ENCODE data around the gene ERG28. TPM values are rescaled to one million over a fixed set of nuclear protein-coding genes. Genes with fewer than 3 reads are reported as not detected.

ERG28 gene
- total RNA-seq, 1 experiment from 2014 or later = 18.4 TPM

DNA sequence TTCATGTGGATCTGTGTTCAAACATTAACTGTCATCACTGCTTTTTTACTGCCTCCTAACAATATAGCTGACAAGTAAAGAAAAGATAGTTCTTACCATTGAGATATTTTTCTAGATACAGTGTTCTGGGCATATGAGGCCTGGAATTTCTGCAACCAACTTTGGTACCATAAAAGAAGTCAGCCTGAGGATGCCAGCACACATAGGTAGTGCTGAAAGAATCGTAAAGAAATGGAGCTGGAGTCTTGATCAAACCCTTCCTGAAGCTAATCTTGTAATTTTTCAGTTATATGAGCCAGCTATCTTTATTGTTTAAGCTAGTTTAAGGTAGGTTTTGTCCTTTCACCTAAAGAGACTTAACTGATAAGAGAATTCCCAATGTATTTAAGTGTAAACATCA, 11.3 kb downstream of the ERG28 start:
- TF ChIP-seq ELF1 (IDR thresholded peaks at IDR 0.05; ENCODE audit: borderline replicate concordance, low read depth) (no peak), JUND (IDR thresholded peaks at IDR 0.05) (no peak), SRF (IDR thresholded peaks at IDR 0.05; ENCODE audit: low read depth) (no peak), ZFX (IDR thresholded peaks at IDR 0.05) (no peak), SIN3A (IDR thresholded peaks at IDR 0.05; ENCODE audit: low read depth) (no peak), EZH2 (IDR thresholded peaks at IDR 0.05) (no peak), YY1 (IDR thresholded peaks at IDR 0.05; ENCODE audit: extremely low read depth, insufficient replicate concordance, low read depth, low read length) (no peak), CEBPB (IDR thresholded peaks at IDR 0.05; ENCODE audit: low read depth) (no peak)
- TF ChIP-seq, protein P1, sequence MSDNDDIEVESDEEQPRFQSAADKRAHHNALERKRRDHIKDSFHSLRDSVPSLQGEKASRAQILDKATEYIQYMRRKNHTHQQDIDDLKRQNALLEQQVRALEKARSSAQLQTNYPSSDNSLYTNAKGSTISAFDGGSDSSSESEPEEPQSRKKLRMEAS (IDR thresholded peaks at IDR 0.05) = no peak
- TF ChIP-seq, protein P2, sequence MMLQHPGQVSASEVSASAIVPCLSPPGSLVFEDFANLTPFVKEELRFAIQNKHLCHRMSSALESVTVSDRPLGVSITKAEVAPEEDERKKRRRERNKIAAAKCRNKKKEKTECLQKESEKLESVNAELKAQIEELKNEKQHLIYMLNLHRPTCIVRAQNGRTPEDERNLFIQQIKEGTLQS (IDR thresholded peaks at IDR 0.05) = no peak
- TF ChIP-seq, protein P3, sequence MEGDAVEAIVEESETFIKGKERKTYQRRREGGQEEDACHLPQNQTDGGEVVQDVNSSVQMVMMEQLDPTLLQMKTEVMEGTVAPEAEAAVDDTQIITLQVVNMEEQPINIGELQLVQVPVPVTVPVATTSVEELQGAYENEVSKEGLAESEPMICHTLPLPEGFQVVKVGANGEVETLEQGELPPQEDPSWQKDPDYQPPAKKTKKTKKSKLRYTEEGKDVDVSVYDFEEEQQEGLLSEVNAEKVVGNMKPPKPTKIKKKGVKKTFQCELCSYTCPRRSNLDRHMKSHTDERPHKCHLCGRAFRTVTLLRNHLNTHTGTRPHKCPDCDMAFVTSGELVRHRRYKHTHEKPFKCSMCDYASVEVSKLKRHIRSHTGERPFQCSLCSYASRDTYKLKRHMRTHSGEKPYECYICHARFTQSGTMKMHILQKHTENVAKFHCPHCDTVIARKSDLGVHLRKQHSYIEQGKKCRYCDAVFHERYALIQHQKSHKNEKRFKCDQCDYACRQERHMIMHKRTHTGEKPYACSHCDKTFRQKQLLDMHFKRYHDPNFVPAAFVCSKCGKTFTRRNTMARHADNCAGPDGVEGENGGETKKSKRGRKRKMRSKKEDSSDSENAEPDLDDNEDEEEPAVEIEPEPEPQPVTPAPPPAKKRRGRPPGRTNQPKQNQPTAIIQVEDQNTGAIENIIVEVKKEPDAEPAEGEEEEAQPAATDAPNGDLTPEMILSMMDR (IDR thresholded peaks at IDR 0.05 in 2 of 3, conservative IDR thresholded peaks at IDR 0.05 in 1 of 3; ENCODE audit: borderline replicate concordance in 1 of 3, insufficient read depth in 1 of 3, low read depth in 2 of 3, low read length in 2 of 3) = no peak

More for the DNA sequence above, 11.3 kb downstream of the ERG28 start:
- H3K36me3 ChIP-seq (ENCODE audit: control insufficient read depth in 1 of 2, insufficient read depth in 2 of 2, low read length in 2 of 2) = peaks cover 0 to 10% of the 10 kb centered on the region in 2 experiments; a peak in 1 of 4 replicates
- 0 out of 2 replicates have a peak overlapping the region, but pooled peaks have one; percentile 60 for H3K4me2 ChIP-seq (ENCODE audit: low read length)
- H3K27ac ChIP-seq (ENCODE audit: low read depth, low read length) = no peak overlapping the region
- intact Hi-C loops (cut with micrococcal nuclease) = no loop called here
- H3K9ac ChIP-seq (ENCODE audit: low read length) = no peak overlapping the region
- BruUV-seq (replicated peaks) = no TSS peak
- CTCF ChIA-PET = no interaction called here
- H2AFZ ChIP-seq (ENCODE audit: low read depth, low read length, poor library complexity, severe bottlenecking) = no peak overlapping the region
- no peaks in the 10 kb centered on the region for H4K20me1 ChIP-seq (ENCODE audit: insufficient read depth)
- H3K79me2 ChIP-seq (ENCODE audit: insufficient read depth, low read length) = no peaks in the 10 kb centered on the region
- no peaks in the 10 kb centered on the region for H3K27me3 ChIP-seq (ENCODE audit: insufficient read depth, low read length)
- ATAC-seq (no peak), DNase-seq (ENCODE audit: low read depth, low spot score) (no peak)
- POLR2A ChIA-PET = interaction anchor here (1.4 kb wide), 1 partner anchor 11 kb away, joined by 4 read pairs; the partner anchor contains the start of genes ERG28 and TTLL5
- no peaks in the 10 kb centered on the region for H3K9me3 ChIP-seq (ENCODE audit: control insufficient read depth in 1 of 2, insufficient read depth in 1 of 2, low read depth in 1 of 2, low read length in 2 of 2)
- RAD21 ChIA-PET (ENCODE audit: low non-redundant PET in 1 of 2, low total read pairs in 2 of 2, uncharacterized antibody in 2 of 2, unreplicated experiment in 2 of 2) = no interaction called here
- H3K4me1 ChIP-seq (ENCODE audit: control insufficient read depth in 1 of 2, insufficient read depth in 2 of 2, low read length in 2 of 2) = peaks cover 25 to 41% of the 10 kb centered on the region in 2 experiments
- no peak overlapping the region for H3K4me3 ChIP-seq (replicated peaks in 1 of 2; ENCODE audit: low read depth in 1 of 2, low read length in 2 of 2)
- H3K9me2 ChIP-seq (ENCODE audit: insufficient read depth) = no peaks in the 10 kb centered on the region
